SK-N-SH (cell line): ENCODE measurements around the gene SUMO2.

Source experiments
- CTCF ChIP-seq: fragments of 200-600 bp; sonication (generic); IDR thresholded peaks from 2 replicates; pipeline ENCODE4 v1.6.1; 2017; ENCODE audit warnings: antibody characterized with exemption, mild to moderate bottlenecking, moderate library complexity
- EP300 ChIP-seq, 2 experiments: IDR thresholded peaks; 2 replicates each; pipeline versions ENCODE4 v1.4.0 to v1.6.1; 2012; ENCODE audit warnings: borderline replicate concordance in 1 of 2, low read depth in 1 of 2, low read length in 1 of 2
- MAX ChIP-seq: IDR thresholded peaks from 2 replicates; pipeline ENCODE4 v1.4.0; 2012; ENCODE audit warnings: low read depth
- RCOR1 ChIP-seq: fragments of 150-350 bp; IDR thresholded peaks from 2 replicates; pipeline ENCODE4 v1.6.1; 2017; ENCODE audit warnings: antibody characterized with exemption, low read length
- TAF1 ChIP-seq: IDR thresholded peaks from 2 replicates; pipeline ENCODE4 v1.6.1; 2012; ENCODE audit warnings: low read depth, mild to moderate bottlenecking, low read length, moderate library complexity, borderline replicate concordance
- TF ChIP-seq, protein P1 (sequence below): IDR thresholded peaks from 2 replicates; pipeline ENCODE4; 2012
- TF ChIP-seq, protein P2 (sequence below): IDR thresholded peaks from 2 replicates; pipeline ENCODE4 v1.6.1; 2012; ENCODE audit warnings: mild to moderate bottlenecking, low read depth, low read length, moderate library complexity

DNA sequence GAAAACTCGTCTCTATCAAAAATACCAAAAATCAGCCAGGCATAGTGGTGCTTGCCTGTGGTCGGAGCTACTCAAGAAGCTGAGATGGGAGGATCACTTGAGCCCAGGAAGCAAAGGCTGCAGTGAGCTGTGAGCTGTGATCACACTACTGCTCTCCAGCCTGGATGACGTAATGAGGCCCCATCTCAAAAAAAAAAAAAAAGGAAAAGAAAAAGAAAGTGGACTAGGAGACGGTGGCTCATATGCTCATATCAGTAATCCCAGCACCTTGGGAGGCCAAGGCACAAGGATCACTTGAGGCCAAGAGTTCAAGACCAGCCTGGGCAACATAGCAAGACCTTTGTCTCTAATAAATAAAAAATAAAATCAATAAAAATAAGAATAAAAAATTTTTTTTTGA is 8.8 kb upstream of the SUMO2 start:
- TF ChIP-seq CTCF (no peak), MAX (no peak), EP300 (IDR thresholded peaks at IDR 0.05; ENCODE audit: borderline replicate concordance in 1 of 2, low read depth in 1 of 2, low read length in 1 of 2) (no peak), TAF1 (no peak), RCOR1 (no peak)
- TF ChIP-seq, protein P1, sequence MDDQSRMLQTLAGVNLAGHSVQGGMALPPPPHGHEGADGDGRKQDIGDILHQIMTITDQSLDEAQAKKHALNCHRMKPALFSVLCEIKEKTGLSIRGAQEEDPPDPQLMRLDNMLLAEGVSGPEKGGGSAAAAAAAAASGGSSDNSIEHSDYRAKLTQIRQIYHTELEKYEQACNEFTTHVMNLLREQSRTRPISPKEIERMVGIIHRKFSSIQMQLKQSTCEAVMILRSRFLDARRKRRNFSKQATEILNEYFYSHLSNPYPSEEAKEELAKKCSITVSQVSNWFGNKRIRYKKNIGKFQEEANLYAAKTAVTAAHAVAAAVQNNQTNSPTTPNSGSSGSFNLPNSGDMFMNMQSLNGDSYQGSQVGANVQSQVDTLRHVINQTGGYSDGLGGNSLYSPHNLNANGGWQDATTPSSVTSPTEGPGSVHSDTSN: no peak
- TF ChIP-seq, protein P2, sequence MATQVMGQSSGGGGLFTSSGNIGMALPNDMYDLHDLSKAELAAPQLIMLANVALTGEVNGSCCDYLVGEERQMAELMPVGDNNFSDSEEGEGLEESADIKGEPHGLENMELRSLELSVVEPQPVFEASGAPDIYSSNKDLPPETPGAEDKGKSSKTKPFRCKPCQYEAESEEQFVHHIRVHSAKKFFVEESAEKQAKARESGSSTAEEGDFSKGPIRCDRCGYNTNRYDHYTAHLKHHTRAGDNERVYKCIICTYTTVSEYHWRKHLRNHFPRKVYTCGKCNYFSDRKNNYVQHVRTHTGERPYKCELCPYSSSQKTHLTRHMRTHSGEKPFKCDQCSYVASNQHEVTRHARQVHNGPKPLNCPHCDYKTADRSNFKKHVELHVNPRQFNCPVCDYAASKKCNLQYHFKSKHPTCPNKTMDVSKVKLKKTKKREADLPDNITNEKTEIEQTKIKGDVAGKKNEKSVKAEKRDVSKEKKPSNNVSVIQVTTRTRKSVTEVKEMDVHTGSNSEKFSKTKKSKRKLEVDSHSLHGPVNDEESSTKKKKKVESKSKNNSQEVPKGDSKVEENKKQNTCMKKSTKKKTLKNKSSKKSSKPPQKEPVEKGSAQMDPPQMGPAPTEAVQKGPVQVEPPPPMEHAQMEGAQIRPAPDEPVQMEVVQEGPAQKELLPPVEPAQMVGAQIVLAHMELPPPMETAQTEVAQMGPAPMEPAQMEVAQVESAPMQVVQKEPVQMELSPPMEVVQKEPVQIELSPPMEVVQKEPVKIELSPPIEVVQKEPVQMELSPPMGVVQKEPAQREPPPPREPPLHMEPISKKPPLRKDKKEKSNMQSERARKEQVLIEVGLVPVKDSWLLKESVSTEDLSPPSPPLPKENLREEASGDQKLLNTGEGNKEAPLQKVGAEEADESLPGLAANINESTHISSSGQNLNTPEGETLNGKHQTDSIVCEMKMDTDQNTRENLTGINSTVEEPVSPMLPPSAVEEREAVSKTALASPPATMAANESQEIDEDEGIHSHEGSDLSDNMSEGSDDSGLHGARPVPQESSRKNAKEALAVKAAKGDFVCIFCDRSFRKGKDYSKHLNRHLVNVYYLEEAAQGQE: no peak
